Measurements from ENCODE around the gene KLF4. TPM values are rescaled to one million over a fixed set of nuclear protein-coding genes. Genes with fewer than 3 reads are reported as not detected.

The KLF4 gene
- total RNA-seq: 143 TPM
- long read RNA-seq, transcript KLF4-205 (3 exons, 2,393 nt): minor isoform, 85 of 260 reads
- long read RNA-seq, transcript KLF4-201 (5 exons, 2,813 nt): major isoform, 134 of 260 reads
- long read RNA-seq, partial matches to known transcripts: 23 of 260 reads
- long read RNA-seq, other reads (novel, unspliced or antisense): 15 of 260 reads

DNA sequence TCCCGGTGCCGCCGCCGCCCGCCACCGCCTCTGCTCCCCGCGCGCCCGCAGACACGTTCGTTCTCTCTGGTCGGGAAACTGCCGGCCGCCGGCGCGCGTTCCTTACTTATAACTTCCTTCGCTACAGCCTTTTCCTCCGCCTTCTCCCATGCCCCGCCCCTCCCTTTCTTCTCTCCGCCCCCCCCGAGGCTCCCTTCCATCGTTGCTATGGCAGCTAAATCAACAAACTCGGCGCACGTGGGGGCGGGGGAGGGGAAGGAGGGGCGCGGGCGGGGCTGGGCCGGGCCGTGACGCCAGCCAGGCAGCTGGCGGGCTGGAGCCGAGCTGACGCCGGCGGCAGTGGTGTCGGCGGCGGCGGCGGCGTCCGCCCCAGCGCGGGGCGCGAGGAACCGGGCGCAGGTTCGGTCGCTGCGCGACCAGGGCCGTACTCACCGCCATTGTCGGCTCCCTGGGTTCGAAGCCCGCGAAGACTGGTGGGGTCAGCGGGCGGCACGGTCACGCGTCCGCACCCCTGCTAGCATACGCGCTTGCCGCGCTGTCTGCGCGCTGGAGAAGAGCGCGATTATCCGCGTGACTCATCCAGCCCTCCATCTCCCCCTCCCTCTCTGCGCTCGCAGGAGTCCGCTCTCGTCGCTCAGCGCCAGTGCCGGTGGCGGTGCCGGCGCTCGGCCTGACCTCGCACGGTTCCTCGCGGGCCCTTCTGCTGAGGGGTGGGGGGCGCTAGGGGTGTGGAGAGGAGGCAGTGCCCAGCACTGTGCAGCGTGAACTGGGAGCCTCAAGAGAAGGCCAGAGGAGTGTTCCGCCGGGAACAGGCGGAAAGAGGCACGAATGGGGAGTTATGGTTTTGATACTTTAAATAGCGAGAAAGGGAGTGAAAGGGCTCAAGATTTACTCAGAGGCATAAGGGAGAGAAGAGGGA is at the start of gene KLF4:
KLF4 (minus strand) TSS at position 83 of the 919 bp plus-strand sequence. CDS start 597 bp downstream, outside the sequence.
- Histone ChIP-seq H3K4me3 (peak within 1 kb of the TSS; percentile 77), H3K27me3 (peaks cover 3% of the 10 kb centered on the region), H3K36me3 (peaks cover 13% of the 10 kb centered on the region), H3K9me3 (no peaks in the 10 kb centered on the region), H3K4me1 (peaks cover 18% of the 10 kb centered on the region), H3K27ac (peak within 1 kb of the TSS; percentile 94)
- DNase-seq (peak; percentile 94), ATAC-seq (peak; percentile 87)
- TF ChIP-seq, protein P1, sequence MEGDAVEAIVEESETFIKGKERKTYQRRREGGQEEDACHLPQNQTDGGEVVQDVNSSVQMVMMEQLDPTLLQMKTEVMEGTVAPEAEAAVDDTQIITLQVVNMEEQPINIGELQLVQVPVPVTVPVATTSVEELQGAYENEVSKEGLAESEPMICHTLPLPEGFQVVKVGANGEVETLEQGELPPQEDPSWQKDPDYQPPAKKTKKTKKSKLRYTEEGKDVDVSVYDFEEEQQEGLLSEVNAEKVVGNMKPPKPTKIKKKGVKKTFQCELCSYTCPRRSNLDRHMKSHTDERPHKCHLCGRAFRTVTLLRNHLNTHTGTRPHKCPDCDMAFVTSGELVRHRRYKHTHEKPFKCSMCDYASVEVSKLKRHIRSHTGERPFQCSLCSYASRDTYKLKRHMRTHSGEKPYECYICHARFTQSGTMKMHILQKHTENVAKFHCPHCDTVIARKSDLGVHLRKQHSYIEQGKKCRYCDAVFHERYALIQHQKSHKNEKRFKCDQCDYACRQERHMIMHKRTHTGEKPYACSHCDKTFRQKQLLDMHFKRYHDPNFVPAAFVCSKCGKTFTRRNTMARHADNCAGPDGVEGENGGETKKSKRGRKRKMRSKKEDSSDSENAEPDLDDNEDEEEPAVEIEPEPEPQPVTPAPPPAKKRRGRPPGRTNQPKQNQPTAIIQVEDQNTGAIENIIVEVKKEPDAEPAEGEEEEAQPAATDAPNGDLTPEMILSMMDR (IDR thresholded peaks at IDR 0.05): no peak
- intact Hi-C loops (cut with DNase I): loop anchor here (5.0 kb wide), 1 partner anchor 87 kb away; no protein-coding TSS in a partner anchor

DNA sequence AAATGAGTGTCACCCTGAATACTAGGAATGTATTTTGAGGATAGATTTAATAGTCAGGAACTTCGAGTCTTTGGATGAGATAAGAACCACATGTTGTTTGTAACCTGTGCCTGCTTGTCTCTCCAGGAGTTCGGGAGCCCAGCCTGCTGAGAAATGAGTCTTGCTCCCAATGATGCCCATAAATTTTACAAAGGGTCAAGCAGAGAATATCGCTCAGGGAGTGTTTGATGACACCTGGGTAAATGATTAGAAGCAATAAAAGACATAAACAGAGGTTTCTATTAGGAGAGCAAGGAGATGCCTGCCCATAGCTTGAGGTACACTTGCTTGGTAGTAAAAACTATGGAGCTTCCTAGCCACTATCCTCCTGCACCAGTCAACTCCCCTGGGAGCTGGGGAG is 46.9 kb upstream of the KLF4 start:
- DNase-seq: no peak
- intact Hi-C loops (cut with DNase I): no loop called here
- Histone ChIP-seq H3K4me1 (no peaks in the 10 kb centered on the region), H3K36me3 (no peaks in the 10 kb centered on the region), H3K27ac (no peak overlapping the region), H3K27me3 (no peaks in the 10 kb centered on the region), H3K9me3 (no peaks in the 10 kb centered on the region), H3K4me3 (no peak overlapping the region)
- TF ChIP-seq, protein P1 (IDR thresholded peaks at IDR 0.05): no peak
- ATAC-seq: no peak

DNA sequence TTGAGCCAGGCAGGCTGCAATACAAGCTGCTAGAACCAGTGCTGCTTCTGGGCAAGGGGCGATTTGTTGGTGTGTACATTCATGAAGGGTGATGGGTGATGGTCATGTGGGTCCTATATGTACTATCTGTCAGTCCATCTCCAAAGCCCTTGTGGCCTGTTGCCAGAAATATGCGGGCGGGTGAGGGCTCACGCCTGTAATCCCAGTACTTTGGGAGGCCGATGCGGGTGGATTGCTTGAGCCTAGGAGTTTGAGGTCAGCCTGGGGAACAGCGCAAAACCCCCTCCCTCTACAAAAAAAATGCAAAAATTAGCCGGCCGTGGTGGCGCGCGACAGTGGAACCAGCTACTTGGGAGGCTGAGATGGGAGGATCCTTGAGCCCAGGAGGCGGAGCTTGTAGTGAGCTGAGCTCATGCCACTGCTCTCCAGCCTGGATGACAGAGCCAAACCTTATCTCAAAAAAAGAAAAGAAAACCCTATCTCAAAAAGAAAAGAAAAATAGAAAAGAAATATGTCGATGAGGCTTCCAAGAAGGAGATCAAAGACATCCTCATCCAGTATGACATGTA is 45.0 kb upstream of the KLF4 start:
- Histone ChIP-seq H3K36me3 (no peaks in the 10 kb centered on the region), H3K9me3 (no peaks in the 10 kb centered on the region), H3K27me3 (no peaks in the 10 kb centered on the region), H3K27ac (no peak overlapping the region), H3K4me1 (no peaks in the 10 kb centered on the region), H3K4me3 (no peak overlapping the region)
- intact Hi-C loops (cut with DNase I): no loop called here
- ATAC-seq (no peak), DNase-seq (no peak)
- TF ChIP-seq, protein P1 (IDR thresholded peaks at IDR 0.05): no peak

DNA sequence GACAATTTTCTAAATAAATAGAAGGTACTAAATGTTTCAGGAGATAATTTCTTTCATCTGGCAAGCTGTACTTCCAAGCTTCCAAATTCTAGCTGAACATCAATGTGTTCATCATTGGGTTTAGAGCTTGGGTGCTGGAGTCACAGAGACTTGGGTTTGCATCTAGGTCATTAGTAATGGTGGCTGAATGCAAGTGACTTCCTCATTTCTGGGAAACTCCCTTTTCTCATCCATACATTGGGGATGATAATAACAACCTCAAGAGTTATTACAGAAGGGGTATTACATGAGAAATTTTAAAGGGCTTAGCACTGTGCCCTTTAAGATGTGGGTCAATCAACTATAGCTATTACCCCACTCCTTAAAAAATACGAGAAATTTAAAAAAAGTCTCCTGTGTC is 41.1 kb upstream of the KLF4 start:
- H3K36me3 ChIP-seq: no peaks in the 10 kb centered on the region
- no peaks in the 10 kb centered on the region for H3K27me3 ChIP-seq
- no peak overlapping the region for H3K4me3 ChIP-seq
- no peak for DNase-seq
- intact Hi-C loops (cut with DNase I): no loop called here
- H3K9me3 ChIP-seq: no peaks in the 10 kb centered on the region
- TF ChIP-seq, protein P1 (IDR thresholded peaks at IDR 0.05): no peak
- no peaks in the 10 kb centered on the region for H3K4me1 ChIP-seq
- H3K27ac ChIP-seq: no peak overlapping the region
- no peak for ATAC-seq

DNA sequence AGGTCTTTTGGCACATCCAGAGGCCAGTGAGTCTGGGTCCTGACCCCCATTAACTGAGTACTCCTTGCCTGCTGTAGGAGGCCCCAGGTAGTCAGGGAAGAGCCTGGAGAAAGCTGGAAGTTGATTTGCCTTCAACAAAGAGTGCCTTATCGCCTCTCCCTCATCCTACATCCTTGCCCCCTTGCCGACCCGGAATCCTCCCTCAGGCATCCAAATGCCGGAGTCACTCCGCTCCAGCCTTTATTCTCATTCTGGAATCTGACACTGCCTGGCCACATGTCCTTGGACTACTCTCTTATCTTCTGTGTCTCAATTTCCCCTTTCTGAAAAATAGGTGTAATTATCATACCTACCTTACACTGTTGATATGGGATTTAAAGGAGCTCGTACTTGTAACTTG is 39.1 kb upstream of the KLF4 start:
- no peak overlapping the region for H3K27ac ChIP-seq
- H3K4me1 ChIP-seq: no peaks in the 10 kb centered on the region
- no peak for ATAC-seq
- H3K4me3 ChIP-seq: no peak overlapping the region
- intact Hi-C loops (cut with DNase I): no loop called here
- H3K27me3 ChIP-seq: no peaks in the 10 kb centered on the region
- H3K9me3 ChIP-seq: no peaks in the 10 kb centered on the region
- H3K36me3 ChIP-seq: no peaks in the 10 kb centered on the region
- DNase-seq: no peak
- TF ChIP-seq, protein P1 (IDR thresholded peaks at IDR 0.05): no peak
